Activated CD8-positive, alpha-beta memory T cell treated with anti-CD3 and anti-CD28 coated beads, Interleukin-2, amount 50 U/mL, for 24 hours (primary cell): ENCODE data around the gene ATP8A1.
"Not testable (repeated sequence)": the region's sequence is repeated elsewhere in the genome, so short reads cannot be mapped to it uniquely, and the experiment has no call there.

ENCODE experiments used
- DNase-seq: peaks from one replicate; pipeline ENCODE4 v3.0.0-alpha.2; 2020; ENCODE audit errors: extremely low read depth

Gene ATP8A1

DNA sequence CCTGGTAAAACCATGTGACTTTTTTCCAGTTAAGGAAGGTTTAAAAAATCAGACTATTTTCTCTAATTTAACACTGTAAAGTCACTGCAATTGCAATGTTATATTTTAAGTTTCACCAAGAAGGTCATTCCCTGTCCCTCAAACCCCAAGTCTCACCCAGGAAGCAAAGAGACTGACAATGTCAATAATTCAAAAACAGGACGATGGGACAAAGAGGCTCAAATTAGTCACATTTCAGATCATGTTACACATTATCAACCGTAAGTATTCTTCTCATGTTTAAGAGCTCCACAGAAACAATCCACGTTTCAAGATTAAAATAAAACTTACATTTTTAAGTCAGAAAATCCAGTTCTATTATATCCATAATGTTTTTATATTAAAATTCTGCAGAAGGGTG, 246.5 kb downstream of the ATP8A1 start:
- DNase-seq: no peak

DNA sequence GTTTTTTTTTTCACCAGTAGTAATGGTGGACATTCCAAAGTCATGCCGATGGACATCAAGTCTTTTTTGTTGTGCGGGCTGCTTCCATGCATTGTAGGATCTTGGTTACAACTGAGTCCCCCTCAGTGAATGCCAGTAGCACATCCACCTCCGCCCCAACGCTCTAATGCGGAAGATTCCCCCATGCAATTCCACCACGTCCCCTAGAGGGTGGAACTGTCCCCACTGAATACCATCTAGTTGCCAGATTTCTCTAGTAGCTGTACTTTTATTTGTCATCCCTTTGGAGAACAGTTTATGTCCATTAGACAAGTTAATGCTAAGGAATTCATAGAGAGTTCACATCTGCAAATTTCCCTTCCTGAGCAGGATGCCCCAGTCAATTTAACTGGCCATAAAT, 252.9 kb downstream of the ATP8A1 start:
- DNase-seq: no peak

DNA sequence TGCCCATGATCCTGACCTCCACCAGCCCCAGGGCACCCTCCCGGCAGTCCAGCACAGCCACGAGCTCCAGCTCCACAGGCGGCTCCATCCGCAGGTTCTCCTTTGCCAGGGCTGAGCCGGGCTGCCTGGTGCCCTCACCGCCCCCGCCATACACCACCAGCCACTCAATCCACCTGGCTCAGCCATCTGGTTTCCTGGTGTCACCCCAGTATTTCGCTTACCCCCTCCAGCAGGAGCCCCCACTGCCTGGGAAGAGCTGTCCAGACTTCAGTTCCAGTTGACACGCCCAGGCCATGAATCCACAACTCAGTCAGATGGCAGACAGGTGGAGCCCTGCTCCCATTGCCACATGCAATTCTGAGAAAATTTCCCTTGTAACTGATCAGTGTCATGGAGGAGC, 255.7 kb downstream of the ATP8A1 start:
- no peak for DNase-seq

DNA sequence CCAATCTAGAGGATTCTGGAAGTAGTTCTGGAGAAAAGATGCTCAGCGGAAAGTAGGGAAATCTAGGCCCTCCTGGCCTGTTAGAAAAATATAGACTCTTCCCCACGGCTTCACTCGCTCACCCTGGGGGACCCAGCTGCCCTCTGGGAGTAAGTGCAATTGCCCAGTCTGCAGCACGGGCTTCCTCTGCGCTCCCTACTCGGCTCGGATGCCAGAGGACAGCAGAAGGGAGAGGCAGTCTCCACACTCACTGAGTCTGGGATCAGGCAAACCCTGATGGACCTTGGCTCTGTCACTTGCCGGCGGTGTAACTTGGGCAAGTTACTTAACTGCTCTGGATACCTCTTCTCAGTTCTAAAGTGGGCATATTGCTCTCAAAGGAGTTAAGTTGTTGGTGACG, 257.5 kb downstream of the ATP8A1 start:
- DNase-seq: no peak

DNA sequence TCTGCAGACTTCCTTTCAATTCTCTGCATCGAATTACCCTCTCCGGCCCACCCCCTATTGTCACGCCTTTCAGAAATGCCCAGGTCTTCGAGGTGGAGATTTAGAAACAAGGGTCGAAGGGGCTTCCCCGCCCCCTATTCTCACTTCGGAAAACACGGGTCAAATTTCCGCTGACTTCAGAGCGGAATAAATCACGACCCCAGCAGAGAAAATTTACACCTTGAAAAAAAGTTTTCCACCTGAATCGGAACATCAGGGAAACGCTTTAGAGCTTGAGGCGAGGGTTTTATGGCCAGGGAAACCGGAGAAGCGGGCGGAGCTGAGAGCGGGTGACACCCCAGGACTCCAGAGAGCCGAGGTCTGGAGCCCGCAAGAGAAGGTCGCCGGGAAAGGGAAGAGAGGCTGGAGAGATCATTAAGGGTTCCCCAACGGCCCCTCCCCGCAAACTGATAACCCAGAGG, 258.0 kb downstream of the ATP8A1 start:
- no peak for DNase-seq

DNA sequence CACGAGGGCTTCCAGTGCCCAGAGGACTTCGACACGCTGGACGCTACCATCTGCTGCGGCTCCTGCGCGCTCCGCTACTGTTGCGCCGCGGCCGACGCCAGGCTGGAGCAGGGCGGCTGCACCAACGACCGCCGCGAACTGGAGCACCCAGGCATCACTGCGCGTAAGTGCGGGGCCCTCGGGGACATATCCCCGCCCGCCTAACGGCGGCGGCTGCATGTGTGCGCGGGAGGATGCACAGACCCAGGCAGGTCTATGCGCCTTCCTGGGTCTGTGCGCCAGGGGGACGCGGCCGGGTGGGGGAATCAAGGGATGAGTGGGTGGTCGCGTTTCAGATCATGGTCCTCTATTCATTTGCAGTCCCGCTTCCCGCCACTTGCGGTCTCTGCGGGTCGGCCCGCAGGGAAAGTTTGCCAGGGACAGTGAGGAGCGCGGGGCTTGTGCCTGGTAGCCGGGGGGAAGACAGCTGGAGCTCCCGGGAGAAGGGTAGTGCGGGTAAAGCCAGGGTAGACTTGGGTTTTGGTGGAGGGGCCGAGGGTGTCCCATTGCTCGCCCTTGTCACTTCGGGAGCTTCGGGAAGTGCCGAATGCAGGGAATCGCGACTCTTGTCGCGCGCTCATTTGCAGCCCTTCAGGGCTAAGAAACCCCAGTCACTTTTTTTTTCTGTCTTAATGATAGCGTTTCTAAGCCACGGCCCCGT, 258.6 kb downstream of the ATP8A1 start:
- DNase-seq: no peak

DNA sequence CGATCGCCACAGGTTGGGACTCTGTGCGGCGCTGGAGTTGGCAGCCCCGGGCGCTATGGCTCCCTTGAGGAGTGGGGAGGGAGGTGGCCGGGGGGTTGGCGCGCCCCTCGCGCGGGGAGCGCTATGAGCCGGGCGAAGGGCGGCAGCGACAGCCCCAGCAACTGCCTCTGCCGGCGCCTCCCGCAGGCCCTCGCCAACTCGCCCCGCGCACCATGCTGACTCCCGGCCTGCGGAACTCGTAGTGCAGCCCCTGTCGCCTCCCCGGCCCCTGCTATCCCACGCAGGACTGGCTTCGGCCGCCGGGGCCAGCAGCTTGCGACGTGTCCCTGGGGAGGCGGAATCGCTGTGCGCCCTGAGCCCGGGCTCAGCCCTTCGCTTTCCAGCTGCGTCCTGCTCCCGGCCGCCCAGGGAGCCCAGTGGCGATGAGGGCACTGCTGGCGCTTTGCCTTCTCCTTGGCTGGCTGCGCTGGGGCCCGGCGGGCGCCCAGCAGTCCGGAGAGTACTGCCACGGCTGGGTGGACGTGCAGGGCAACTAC, 259.2 kb downstream of the ATP8A1 start:
- no peak for DNase-seq

DNA sequence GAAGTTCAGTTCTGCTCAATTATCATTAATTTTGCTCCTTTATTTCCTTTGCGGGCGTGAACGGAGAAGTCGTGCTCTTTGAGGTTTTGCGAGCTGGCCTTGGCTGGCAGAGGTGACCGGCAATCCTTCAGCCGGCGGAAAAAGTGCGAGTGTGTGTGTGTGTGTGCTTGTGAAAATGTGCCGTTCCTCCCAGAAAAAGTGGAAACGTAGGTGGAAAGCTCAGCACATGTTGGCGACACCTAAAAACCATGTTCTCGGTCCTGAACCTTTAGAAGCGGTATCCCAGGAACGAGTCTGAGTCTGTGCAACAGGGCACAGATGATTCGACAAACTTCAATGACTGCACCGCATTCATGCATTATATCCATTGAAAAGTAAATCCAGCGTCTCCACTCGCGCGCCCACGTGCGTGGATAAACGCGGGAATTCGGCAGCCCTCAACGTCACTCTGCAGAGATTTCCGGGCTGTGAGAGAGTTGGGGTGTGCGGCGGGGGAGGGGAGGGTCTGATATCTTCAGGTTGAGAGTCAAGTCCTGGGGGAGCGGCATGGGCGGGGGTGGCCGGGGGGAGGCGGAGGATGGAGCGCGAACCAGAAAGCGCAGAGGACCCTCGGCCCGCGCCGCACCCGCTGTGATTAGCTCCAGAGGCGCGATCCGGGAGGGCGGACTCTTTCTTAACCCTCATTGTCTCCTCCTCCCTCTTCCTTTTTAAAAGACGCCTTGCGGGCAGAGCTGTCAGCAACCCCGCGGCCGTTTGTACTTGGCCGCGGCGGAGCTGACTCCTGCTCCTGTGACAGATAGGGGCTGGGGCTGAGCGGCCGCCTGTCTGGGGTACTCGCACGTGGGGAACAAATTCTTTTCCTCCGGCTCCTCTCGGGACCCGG, 259.9 kb downstream of the ATP8A1 start, which contains the start of gene SHISA3:
SHISA3 (plus strand) TSS at position 737 of the 883 bp plus-strand sequence. CDS start 569 bp downstream, outside the sequence.
- DNase-seq: no peak

DNA sequence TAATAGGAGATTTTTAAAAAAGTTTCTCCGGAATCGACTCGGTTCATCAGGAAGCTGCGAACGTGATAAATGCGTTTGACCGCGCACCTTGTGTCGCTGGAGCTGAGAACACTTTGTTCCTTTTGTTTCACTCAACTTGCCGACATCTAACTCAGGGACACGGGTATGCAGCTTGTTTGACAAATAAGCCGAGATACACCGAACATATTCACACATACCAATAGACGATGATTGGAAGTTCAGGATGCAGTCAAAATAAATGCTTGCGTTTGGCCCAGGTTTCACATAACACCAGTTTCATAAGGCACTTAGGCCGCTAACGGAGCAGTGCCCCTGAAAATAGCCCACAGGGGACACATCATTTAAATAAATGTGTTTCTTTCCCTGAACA, 260.5 kb downstream of the ATP8A1 start:
- DNase-seq: no peak

DNA sequence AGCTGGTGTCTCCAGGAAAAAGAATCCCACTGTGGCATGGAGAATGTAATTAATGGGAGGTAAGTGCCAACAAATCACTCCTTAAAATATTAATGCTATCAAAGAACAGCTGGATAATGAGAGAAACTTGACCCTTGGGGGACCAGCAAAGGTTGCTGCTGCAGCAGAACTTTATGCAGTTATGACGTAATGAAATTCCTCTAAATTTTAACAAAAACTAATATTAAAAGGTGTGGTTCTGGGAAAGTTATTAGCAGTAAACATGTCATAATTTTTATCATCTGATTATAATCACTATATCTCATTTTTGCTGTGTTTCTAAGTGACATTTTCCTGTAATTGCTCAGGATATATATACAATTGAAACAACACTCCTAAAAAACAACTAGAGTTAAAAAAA, 261.3 kb downstream of the ATP8A1 start:
- no peak for DNase-seq

DNA sequence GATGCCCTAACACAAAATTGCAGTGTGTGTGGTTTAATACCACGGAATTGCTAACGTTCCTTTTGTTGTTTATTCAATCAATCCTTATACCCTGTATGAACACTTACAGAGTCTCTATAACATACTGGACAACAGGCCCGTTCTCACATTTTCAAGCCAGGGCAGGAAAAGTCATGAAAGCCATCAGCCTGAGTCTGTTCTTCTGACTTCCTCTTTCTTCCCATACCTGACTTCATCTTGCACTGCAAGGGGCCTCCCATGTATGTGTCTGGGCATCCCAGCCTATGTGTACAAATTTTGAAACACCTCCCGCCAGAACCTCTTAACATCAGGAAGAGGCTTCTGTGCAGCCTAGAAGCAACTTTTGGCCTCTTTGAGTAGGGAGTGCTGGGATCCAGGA, 264.5 kb downstream of the ATP8A1 start:
- DNase-seq: no peak

DNA sequence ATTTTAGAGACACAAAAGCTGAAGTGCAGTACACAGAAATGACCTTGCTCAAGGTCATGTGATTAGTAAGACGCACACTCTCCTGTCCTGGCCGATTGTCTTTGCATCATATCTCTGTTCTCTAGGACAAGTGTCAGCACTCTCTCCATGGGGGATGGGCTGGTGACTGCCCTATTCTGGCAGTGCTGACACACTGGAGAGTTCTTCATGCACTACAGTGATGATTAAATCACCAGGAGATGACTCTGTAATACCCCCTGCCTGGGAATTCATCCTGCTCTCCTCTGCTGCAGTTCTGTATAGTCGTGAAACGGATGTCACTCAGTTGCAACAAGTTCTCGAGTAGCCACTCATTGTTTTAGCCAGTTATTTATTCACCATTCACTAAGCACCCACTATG, 264.9 kb downstream of the ATP8A1 start:
- no peak for DNase-seq

DNA sequence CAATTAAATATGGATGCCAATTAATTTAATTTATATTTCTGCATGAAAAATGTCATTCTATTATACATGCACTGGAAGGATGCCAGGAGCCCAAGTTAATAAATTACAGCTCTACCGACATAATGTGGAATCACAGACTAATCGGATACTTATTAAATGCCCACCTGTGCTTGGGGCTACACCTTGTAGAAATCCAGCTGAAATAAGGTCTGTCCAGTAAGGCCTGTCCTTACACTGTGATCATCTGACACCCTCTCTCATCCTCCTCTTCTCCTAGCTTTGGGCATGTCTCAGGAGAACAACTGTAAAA, 265.6 kb downstream of the ATP8A1 start:
- DNase-seq: no peak

DNA sequence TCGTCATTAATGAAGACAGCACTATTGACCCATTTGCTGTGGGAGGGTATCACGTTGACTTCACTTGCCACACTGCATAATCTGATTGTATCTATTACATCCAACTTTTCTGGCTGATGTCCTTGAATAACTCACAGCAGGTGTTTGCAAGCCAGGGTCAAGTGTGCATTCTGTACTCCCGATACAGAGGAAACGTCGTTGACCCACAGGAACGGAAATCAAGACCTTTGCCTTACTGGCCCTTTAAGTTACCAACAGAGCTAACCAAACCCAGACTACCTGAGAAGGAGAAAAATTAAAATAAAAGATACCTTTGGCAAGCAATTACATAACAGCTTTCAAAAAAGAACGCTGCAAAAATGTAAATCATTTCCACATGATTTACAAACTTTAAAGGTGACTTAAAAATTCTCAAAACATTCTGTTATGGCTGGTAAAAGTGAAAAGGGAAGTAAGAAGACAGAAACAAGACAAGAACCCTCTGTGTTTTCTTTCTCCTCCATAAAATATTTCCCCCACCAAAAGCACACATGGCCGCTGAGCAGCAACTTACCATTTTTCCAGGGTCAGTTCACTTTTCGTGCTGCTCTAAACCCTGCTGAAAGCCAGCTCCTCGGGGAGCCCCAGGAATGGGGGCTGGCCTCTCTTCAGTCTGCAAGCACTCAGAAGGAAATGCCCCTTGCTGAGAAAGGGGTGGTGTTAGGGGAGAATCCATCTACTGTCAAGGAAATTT, 266.1 kb downstream of the ATP8A1 start:
- no peak for DNase-seq

DNA sequence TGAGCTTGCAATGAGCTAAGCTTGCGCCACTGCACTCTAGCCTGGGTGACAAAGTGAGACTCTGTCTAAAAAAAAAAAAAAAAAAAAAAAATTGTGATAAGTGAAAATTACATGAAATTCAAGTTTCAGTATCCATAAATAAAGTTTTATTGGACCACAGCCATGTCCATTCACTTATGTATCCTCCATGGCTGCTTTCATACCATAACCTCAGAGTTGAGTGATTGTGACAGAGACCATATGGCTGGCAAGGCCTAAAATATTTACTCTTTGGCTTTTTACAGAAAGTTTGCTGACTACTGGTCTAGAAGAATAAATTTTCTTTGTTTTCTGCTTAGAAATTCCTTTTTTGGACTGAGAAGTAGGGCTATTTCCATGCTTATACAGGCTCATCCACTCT, 271.4 kb downstream of the ATP8A1 start:
- DNase-seq: no peak

DNA sequence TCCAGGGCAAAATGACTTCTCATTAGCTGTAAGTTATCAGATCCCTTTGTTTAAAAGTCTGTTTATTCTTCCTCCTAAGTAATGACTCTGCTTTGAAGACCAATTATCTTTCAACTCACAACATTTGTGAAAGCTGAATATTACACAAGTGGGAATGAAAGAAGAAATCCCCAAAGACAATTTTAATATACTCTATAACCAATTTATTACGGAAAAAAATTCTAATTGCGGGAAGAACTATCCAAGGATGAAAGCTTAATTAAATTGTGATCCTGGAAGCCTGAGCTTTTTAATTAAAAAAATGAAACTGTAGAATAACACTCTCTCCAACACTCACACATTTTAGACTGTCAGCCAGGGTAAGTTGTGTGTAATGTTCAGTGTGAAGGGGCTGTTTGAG, 275.2 kb downstream of the ATP8A1 start:
- no peak for DNase-seq

DNA sequence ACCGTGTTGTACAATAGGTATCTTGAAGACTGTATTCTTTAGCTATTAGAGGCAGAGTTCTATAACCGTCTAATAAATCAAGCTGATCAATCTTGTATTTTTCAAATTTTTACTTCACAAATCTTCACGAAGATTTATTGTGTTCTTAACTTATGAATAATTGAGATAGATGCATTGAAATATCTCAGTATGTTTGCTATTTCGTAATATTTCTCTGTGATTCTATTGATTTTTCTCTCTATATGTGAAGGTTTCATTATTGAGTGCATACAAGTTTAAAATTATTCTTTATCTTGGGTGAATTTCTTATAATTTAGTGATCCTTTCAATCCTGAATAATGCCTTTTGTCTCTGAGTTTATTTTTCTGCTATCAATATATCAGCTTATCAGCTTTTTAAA, 279.4 kb downstream of the ATP8A1 start:
- DNase-seq: no peak

DNA sequence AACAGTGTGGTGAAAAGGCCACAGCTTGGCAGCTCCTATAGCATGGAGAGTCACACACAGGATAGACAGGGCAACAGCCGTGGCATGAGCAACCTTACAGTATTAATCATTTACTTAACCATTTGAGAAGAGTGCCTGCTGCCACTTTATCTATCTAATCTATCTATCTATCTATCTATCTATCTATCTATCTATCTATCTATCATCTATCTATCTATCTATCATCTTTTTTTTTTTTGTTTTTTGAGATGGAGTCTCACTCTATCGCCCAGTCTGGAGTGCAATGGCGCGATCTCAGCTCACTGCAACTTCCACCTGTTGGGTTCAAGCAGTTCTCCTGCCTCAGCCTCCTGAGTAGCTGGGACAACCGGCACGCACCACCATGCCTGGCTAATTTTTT, 284.6 kb downstream of the ATP8A1 start:
- DNase-seq: not testable (repeated sequence)

DNA sequence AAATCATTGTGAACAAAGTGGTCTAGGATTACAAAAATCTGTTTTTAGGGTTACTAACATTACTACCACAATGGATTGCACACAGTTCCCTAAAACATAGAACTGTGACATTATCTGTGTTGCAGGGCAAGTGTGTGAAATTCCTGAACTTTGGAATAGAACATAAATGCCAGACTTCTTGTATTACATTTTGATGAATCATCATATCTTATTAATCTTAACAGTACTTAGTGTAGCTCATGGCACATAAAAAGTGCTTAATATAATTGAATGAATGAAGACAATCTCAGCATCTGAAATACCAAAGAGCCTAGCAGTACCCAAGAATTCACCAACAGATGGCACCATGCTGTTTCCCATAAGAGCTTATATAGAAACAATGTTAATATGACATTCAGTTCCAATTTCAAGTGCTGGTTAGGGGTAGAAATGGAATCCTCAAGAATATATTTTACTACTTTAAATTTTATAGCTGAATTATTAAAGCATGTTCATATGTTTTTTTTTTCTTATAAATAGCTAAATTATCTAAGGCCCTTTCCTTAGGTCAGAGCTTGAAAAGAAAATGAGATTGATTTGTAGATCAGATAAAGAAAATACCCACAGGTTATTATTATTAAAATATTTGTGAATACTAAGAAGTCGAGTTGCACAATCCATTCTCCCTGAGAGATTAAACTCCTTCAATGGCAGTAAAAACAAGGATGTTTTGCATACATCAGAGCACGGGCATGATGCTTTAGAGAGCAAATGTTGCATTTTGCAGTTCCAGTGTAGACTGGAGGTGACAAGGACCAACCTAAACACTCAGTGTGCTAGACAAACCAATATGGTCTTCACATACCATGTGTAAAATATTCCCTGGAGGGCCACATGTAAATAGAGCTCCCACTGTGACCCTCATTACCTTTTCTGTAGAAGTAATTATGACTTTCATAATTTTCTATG, 285.3 kb downstream of the ATP8A1 start:
- no peak for DNase-seq

DNA sequence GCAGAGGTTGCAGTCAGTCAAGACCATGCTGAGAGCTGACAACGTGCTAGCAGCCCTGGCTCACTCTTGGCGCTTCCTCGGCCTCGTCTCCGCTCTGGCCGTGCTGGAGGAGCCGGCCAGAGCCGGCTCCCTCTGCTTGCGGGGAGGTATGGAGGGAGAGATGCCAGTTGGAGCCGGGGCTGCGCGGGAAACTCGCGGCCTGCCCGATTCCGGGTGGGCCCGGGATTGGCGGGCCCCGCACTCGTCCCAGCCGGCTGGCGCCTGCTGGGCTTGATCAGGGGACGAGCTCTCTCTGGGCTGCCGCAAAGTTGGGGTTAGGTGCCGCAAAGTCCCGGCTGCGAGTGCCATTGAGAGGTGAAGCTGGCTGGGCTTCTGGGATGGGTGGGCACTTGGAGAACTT, 287.4 kb downstream of the ATP8A1 start:
- no peak for DNase-seq

DNA sequence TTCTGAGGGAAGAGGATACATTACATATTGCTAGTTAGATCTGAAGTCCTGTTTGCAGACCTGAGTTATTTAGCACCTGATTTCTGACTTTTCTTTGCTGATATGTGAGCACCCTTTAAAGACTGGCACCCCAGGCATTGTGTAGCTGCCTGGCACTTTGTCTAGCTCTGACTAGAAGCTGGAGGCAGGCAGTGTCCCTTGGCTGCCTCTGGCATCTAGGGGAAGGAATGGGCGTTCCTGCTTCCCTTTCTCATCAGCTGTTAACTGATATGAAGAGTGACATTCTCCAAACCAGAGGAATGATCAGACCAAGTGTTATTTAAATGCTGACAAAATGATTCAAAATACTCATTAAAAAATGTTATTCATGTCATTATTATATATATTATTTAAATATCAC, 289.9 kb downstream of the ATP8A1 start:
- no peak for DNase-seq
